Measurements from ENCODE around the gene KIF13A.

DNA sequence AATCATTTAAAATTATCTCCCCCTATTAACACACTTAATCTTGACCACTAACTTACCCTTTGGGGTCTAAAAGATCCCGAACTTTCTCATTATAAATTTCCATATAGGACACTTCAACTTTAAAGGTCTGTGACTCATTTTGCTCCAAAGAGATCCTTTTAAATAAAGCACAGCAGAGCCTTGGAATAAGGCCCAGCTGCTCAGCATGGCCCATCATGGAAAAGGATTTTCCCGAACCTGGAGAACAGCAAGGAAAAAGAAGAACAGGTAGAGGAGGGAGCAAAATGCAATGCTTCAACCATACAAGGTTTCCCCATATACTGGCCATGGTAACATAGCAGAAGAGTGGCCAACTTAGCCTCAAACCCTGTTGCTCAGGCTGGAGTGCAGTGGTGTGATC lies 132.1 kb downstream of the KIF13A start:
- TF ChIP-seq POLR2A (IDR thresholded peaks at IDR 0.05) (no peak), POLR2AphosphoS5 (IDR thresholded peaks at IDR 0.05) (no peak)
- TF ChIP-seq, protein P1, sequence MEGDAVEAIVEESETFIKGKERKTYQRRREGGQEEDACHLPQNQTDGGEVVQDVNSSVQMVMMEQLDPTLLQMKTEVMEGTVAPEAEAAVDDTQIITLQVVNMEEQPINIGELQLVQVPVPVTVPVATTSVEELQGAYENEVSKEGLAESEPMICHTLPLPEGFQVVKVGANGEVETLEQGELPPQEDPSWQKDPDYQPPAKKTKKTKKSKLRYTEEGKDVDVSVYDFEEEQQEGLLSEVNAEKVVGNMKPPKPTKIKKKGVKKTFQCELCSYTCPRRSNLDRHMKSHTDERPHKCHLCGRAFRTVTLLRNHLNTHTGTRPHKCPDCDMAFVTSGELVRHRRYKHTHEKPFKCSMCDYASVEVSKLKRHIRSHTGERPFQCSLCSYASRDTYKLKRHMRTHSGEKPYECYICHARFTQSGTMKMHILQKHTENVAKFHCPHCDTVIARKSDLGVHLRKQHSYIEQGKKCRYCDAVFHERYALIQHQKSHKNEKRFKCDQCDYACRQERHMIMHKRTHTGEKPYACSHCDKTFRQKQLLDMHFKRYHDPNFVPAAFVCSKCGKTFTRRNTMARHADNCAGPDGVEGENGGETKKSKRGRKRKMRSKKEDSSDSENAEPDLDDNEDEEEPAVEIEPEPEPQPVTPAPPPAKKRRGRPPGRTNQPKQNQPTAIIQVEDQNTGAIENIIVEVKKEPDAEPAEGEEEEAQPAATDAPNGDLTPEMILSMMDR (IDR thresholded peaks at IDR 0.05) = no peak

Measured in breast epithelium (tissue), 3 donors.